ENCODE results near the gene VAV2. TPM values are rescaled to one million over a fixed set of nuclear protein-coding genes. Genes with fewer than 3 reads are reported as not detected.

VAV2 gene
- total RNA-seq, 1 experiment from 2014 or later = 24.7 TPM

DNA sequence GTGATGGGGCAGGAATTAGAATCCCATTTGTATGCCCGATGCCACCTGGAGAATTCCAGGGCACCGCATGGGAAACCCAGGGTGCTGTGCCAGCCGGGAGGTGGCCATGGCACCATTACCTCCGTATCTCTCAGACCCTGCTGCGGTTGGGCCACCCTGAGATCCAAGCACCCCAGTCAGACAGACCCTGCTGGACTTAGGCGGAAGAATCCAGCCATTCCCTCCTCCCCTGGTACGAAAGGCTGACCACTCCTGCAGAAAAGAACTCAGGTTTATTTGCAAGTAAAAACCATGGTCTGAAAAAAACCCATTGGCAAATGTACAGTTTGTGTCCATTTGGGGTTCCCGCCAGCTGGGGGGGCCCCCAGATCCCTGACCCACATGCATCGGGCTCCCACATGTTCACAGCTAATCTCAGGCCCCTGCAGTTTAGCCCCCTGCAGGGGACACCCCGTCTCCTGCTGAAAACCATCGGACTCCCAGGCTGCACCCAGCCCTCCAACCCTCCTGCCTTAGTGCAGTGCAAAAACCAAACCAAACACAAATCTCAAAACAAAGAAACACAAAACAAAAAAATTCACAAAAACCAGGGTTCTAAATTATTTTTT, 230.4 kb downstream of the VAV2 start:
- intact Hi-C loops (cut with micrococcal nuclease; ENCODE audit: unreplicated experiment) (no loop called here), in situ Hi-C loops (cut with HindIII; ENCODE audit: low pct_unique_long_range_greater_than_20kb, low sequenced_read_pairs) (no loop called here)
- ATAC-seq (no peak), DNase-seq (ENCODE audit: low read depth, low spot score) (no peak)
- no peaks in the 10 kb centered on the region for H3K4me1 ChIP-seq (ENCODE audit: control insufficient read depth, insufficient read depth, low read length)
- POLR2A ChIA-PET = no interaction called here
- no TSS peak for BruUV-seq (replicated peaks)
- no peaks in the 10 kb centered on the region for H3K36me3 ChIP-seq (ENCODE audit: control insufficient read depth, insufficient read depth, low read length)
- CTCF ChIA-PET = no interaction called here
- no peak overlapping the region for H3K27ac ChIP-seq (ENCODE audit: low read length)
- TF ChIP-seq, protein P1, sequence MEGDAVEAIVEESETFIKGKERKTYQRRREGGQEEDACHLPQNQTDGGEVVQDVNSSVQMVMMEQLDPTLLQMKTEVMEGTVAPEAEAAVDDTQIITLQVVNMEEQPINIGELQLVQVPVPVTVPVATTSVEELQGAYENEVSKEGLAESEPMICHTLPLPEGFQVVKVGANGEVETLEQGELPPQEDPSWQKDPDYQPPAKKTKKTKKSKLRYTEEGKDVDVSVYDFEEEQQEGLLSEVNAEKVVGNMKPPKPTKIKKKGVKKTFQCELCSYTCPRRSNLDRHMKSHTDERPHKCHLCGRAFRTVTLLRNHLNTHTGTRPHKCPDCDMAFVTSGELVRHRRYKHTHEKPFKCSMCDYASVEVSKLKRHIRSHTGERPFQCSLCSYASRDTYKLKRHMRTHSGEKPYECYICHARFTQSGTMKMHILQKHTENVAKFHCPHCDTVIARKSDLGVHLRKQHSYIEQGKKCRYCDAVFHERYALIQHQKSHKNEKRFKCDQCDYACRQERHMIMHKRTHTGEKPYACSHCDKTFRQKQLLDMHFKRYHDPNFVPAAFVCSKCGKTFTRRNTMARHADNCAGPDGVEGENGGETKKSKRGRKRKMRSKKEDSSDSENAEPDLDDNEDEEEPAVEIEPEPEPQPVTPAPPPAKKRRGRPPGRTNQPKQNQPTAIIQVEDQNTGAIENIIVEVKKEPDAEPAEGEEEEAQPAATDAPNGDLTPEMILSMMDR (IDR thresholded peaks at IDR 0.05) = no peak
- TF ChIP-seq POLR2AphosphoS5 (IDR thresholded peaks at IDR 0.05; ENCODE audit: low read depth, low read length) (no peak), TCF7L2 (IDR thresholded peaks at IDR 0.05; ENCODE audit: low read depth, low read length) (no peak), SIN3A (IDR thresholded peaks at IDR 0.05; ENCODE audit: borderline replicate concordance, insufficient read depth, low read depth, low read length) (no peak)
- TF ChIP-seq, protein P2, sequence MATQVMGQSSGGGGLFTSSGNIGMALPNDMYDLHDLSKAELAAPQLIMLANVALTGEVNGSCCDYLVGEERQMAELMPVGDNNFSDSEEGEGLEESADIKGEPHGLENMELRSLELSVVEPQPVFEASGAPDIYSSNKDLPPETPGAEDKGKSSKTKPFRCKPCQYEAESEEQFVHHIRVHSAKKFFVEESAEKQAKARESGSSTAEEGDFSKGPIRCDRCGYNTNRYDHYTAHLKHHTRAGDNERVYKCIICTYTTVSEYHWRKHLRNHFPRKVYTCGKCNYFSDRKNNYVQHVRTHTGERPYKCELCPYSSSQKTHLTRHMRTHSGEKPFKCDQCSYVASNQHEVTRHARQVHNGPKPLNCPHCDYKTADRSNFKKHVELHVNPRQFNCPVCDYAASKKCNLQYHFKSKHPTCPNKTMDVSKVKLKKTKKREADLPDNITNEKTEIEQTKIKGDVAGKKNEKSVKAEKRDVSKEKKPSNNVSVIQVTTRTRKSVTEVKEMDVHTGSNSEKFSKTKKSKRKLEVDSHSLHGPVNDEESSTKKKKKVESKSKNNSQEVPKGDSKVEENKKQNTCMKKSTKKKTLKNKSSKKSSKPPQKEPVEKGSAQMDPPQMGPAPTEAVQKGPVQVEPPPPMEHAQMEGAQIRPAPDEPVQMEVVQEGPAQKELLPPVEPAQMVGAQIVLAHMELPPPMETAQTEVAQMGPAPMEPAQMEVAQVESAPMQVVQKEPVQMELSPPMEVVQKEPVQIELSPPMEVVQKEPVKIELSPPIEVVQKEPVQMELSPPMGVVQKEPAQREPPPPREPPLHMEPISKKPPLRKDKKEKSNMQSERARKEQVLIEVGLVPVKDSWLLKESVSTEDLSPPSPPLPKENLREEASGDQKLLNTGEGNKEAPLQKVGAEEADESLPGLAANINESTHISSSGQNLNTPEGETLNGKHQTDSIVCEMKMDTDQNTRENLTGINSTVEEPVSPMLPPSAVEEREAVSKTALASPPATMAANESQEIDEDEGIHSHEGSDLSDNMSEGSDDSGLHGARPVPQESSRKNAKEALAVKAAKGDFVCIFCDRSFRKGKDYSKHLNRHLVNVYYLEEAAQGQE (IDR thresholded peaks at IDR 0.05; ENCODE audit: insufficient read depth in 1 of 2, low read depth in 2 of 2, low read length in 1 of 2) = no peak
- no peaks in the 10 kb centered on the region for H3K27me3 ChIP-seq (ENCODE audit: control insufficient read depth, insufficient read depth, low read length)
- H3K4me3 ChIP-seq (ENCODE audit: low read depth in 2 of 2, low read length in 2 of 2) = no peak overlapping the region
- no peaks in the 10 kb centered on the region for H3K9me3 ChIP-seq (ENCODE audit: control insufficient read depth, insufficient read depth, low read depth, low read length)

DNA sequence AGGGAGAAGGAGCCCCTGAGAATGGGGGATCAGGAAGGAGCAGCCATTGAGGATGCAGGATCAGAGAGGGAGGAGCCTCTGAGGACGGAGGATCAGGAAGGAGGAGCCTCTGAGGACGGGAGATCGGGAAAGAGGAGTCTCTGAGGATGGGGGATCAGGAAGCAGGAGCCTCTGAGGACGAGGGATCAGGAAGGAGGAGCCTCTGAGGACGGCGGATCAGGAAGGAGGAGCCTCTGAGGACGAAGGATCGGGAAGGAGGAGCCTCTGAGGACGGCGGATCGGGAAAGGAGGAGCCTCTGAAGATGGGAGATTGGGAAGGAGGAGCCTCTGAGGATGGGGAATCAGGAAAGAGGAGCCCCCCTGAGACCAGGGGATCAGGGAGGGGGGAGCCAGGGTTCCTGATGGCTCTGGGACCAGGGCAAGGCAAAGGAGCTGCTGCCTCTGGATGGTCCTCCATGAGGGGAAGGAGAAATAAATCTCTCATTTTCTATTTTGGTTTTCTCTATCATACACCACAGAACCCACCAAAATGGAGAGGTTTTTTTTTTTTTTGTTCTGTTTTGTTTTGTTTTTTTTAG, 231.3 kb downstream of the VAV2 start:
- Histone ChIP-seq H3K4me1 (ENCODE audit: control insufficient read depth, insufficient read depth, low read length) (no peaks in the 10 kb centered on the region), H3K27ac (ENCODE audit: low read length) (no peak overlapping the region), H3K36me3 (ENCODE audit: control insufficient read depth, insufficient read depth, low read length) (no peaks in the 10 kb centered on the region), H3K27me3 (ENCODE audit: control insufficient read depth, insufficient read depth, low read length) (no peaks in the 10 kb centered on the region), H3K9me3 (ENCODE audit: control insufficient read depth, insufficient read depth, low read depth, low read length) (no peaks in the 10 kb centered on the region), H3K4me3 (ENCODE audit: low read depth in 2 of 2, low read length in 2 of 2) (no peak overlapping the region)
- TF ChIP-seq, protein P1 (IDR thresholded peaks at IDR 0.05) = no peak
- TF ChIP-seq, protein P2 (IDR thresholded peaks at IDR 0.05; ENCODE audit: insufficient read depth in 1 of 2, low read depth in 2 of 2, low read length in 1 of 2) = no peak
- TF ChIP-seq POLR2AphosphoS5 (IDR thresholded peaks at IDR 0.05; ENCODE audit: low read depth, low read length) (no peak), SIN3A (IDR thresholded peaks at IDR 0.05; ENCODE audit: borderline replicate concordance, insufficient read depth, low read depth, low read length) (no peak), TCF7L2 (IDR thresholded peaks at IDR 0.05; ENCODE audit: low read depth, low read length) (no peak)
- no TSS peak for BruUV-seq (replicated peaks)
- intact Hi-C loops (cut with micrococcal nuclease; ENCODE audit: unreplicated experiment) = no loop called here
- in situ Hi-C loops (cut with HindIII; ENCODE audit: low pct_unique_long_range_greater_than_20kb, low sequenced_read_pairs) = no loop called here
- ChIA-PET POLR2A (no interaction called here), CTCF (no interaction called here)
- ATAC-seq = no peak
- no peak for DNase-seq (ENCODE audit: low read depth, low spot score)
